GM10266 (cell line): ENCODE data around the gene DPY19L3.
"Not testable (repeated sequence)": the region's sequence is repeated elsewhere in the genome, so short reads cannot be mapped to it uniquely, and the experiment has no call there.

ENCODE experiments used
- DNase-seq: peaks from one replicate; pipeline ENCODE4 v3.0.0; 2012; ENCODE audit errors: extremely low spot score
- TF ChIP-seq, protein P1 (sequence below): IDR thresholded peaks from 2 replicates; pipeline ENCODE4 v1.5.1; 2012; ENCODE audit warnings: mild to moderate bottlenecking, low read depth; ENCODE audit not compliant: control insufficient read depth, insufficient read depth; ENCODE audit errors: missing control alignments

Gene DPY19L3

DNA sequence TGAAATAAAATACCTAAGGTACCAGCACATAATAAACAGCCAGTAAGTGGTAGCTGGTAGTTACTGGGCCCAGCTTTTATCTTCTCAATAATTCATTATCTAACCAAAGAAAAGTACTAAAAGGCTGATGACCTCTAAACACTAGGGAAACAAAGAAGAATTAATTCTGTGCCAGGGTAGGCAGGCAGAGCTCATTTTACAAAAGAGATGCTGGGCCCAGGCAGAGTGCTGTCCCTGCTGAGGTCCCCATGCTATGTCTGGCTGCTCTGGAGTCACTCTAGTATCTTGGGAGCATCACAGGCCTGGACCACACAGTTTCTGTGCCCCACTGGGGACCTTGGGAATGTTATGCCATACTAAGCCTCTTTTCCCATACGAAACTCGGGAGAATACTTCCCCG, 41.9 kb upstream of the DPY19L3 start:
- no peak for DNase-seq
- TF ChIP-seq, protein P1, sequence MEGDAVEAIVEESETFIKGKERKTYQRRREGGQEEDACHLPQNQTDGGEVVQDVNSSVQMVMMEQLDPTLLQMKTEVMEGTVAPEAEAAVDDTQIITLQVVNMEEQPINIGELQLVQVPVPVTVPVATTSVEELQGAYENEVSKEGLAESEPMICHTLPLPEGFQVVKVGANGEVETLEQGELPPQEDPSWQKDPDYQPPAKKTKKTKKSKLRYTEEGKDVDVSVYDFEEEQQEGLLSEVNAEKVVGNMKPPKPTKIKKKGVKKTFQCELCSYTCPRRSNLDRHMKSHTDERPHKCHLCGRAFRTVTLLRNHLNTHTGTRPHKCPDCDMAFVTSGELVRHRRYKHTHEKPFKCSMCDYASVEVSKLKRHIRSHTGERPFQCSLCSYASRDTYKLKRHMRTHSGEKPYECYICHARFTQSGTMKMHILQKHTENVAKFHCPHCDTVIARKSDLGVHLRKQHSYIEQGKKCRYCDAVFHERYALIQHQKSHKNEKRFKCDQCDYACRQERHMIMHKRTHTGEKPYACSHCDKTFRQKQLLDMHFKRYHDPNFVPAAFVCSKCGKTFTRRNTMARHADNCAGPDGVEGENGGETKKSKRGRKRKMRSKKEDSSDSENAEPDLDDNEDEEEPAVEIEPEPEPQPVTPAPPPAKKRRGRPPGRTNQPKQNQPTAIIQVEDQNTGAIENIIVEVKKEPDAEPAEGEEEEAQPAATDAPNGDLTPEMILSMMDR: no peak

DNA sequence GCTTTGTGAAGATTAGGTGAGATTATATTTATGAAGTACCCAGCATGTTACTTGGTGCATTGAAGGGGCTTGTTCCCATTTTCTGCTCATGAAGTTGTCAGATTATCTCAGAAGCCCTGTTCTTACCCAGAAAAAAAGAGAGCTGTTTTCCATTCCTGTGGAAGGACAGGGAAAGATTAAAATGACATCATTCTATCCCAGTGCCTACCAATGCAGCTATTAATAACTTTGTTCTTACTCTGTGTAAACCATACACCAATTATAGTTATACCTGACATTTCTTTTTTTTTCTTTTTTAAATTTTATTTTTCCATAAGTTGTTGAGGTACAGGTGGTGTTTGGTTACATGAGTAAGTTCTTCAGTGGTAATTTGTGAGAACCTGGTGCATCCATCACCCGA, 41.5 kb upstream of the DPY19L3 start:
- TF ChIP-seq, protein P1: no peak

DNA sequence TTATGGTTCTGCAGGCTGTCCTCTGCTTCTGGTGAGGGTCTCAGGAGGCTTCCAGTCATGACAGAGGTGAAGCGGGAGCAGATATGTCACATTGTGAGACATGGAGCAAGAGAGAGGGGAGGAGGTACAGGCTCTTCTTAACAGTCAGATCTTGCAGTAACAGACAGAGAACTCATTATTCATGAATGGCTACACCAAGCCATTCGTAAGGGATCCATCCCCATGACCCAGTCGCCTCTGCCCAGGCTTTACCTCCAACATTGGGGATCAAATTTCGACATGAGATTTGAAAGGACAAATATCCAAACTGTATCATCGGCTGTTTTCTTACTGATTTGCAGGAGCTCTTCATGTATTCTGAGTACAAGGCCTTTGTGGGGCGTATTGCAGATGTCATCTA, 38.5 kb upstream of the DPY19L3 start:
- DNase-seq: no peak
- TF ChIP-seq, protein P1: no peak

More for the DNA sequence above, 41.5 kb upstream of the DPY19L3 start:
- no peak for DNase-seq

DNA sequence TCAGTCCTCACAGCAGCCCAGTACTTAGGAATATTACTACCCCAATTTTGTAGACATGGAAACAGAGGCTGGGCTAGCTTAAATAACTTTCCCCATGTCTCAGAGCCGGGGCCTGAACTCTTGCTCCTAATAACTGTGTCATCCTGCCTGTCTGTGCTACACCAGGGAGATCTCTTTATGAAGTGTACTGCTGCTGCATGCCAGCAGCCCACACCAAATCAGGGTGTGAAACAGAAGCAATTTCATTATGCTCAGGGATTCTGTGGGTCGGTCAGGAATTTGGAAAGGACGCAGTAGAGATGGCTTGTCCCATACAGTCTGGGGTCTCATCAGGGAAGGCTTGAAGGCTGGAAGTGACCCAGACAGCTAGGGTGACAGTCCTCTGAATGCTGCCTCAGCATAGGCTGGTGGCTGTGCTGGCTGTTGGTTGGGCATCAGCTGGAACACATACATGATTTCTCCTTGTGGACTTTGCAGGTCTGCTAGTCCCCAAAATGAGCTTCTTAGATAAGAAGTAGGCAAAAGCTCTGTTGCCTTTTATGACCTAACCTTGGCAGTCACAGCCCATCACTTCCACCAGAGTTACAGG, 37.5 kb upstream of the DPY19L3 start:
- TF ChIP-seq, protein P1: no peak
- no peak for DNase-seq

DNA sequence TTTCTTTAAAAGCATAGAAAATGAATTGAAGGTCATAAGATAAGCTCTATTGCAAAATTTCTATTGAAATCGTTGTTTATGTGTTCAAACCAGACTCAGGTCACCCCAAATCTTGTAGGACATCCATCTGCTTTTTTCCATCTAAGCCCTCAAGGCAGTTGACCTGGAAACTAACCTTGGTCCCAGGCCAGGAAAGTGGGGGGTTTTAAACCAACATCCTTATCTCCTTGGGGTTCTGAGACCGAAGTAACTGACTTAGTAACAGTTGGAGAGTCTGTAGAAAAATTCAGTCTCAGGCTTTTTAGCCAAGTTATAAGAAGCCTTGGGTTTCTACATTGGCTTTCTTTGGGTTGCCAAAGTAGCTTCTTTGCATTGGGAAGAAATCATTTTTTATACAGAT, 36.8 kb upstream of the DPY19L3 start:
- no peak for DNase-seq
- TF ChIP-seq, protein P1: no peak

DNA sequence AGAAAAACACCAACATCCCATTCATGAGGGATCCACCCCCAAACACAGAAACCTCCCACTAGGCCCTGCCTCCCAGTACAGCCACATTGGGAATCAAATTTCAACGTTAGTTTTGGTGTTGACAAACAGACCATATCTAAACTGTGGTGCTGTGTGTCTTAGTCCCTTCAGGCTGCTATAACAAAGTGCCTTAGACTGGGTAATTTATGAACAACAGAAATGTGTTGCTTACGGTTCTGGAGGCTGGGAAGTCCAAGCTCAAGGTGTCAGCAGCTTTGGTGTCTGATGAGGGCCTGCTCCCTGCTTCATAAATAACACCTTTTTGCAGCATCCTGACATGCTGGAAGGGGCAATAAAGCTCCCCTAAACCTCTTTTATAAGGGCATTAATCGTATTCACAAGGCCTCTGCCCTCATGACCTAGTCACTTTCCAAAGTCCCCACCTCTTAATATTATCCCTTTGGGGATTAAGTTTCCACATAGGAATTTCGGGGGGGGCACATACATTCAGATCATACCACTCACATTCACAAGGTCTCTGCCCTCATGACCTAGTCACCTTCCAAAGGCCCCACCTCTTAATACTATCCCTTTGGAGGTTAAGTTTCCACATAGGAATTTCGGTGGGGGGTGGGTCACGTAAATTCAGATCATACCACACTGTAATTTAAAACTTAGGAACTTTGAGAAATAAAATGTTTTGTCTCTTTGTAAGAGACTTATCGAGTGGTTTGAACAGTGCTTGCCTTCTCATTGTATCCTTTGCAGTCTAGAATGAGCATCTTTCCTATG, 32.6 kb upstream of the DPY19L3 start:
- no peak for DNase-seq
- TF ChIP-seq, protein P1: no peak

DNA sequence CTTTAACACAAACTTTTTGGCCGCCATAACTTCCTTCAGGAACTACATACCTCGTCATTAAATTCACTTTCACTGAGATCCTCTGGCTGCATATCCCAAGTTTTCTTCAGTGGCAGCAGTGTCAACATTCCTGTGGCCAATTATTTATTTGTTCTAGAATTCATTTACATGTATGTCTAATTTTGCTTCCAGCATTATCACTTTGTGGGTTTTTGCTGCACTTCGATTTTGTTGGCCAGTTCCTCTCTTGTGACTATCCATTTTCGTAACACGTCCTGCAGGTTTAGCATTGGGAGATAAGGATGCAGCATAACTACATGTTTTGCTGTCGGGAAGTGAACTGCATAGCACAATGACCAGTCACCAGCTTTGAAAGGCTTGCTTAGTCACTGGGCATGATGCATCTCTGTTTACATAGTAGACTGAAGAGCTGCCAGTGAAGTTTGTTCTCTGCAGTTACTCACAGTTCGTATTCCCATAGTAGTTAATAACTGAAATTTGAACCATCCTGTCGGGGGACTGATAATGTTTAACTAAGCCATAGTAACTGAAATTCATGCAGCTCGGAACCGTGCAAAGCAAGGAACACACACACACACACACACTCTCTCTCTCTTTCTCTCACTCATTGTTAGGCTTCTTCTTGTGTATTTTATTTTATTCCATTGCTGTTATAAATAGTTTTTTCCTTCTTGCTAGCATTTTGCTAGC, 31.8 kb upstream of the DPY19L3 start:
- TF ChIP-seq, protein P1: no peak
- DNase-seq: no peak

DNA sequence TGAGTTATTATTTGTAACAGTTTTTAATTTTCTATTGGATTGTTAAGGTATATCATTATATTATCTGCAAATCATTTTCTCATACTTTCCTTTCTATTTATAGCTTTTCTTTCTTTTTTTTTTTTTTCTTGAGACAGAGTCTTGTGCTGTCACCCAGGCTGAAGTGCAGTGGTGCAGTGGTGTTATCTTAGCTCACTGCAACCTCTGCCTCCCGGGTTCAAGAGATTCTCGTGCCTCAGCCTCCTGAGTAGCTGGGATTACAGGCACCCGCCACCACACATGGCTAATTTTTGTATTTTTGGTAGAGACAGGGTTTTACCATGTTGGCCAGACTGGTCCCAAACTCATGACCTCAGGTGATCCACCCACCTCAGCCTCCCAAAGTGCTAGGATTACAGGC, 31.2 kb upstream of the DPY19L3 start:
- not testable (repeated sequence) for DNase-seq

DNA sequence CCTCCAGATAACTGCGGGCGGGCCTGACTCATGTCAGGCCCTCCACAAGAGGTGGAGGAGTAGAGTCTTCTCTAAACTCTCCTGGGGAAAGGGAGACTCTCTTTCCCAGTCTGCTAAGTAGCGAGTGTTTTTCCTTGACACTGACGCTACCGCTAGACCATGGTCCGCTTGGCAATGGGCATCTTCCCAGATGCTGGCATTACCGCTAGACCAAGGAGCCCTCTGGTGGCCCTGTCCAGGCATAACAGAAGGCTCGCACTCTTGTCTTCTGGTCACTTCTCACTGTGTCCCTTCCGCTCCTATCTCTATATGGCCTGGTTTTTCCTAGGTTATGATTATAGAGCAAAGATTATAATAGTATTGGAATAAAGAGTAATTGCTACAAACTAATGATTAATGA, 28.5 kb upstream of the DPY19L3 start:
- DNase-seq: not testable (repeated sequence)
